Fibroblast of peridontal ligament (primary cell): Measurements from ENCODE around the gene RPS2.

ENCODE experiments used
- DNase-seq: peaks from one replicate; pipeline ENCODE4 v3.0.0-alpha.2; 2010; ENCODE audit errors: extremely low read depth

RPS2 gene

DNA sequence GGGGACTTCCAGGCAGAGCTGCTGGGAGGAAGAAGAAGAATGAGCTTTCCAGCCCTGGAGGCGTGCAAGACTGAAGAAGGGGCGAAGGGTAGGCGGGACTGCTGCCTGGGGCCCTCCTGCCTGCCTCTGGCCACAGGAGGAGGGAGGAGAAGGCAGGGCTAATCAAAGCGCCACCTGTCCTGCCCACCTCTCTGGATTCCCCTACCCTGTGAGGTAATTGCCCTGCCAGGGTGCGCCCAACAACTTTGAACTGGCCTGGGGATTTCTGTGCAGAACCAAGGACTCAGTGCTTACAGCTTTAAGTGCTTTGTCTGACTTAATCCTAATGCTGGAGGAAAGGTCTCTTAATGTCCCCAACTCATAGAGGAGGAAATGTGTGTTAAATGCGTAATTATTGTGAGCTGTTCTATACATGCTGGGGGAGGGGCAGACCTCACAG is 16.8 kb upstream of the RPS2 start, which contains the start of gene NOXO1:
Gene NOXO1 (minus strand): TSS at position 72 of the 439 bp plus-strand sequence. CDS start 290 bp downstream, outside the sequence.
- DNase-seq = no peak

DNA sequence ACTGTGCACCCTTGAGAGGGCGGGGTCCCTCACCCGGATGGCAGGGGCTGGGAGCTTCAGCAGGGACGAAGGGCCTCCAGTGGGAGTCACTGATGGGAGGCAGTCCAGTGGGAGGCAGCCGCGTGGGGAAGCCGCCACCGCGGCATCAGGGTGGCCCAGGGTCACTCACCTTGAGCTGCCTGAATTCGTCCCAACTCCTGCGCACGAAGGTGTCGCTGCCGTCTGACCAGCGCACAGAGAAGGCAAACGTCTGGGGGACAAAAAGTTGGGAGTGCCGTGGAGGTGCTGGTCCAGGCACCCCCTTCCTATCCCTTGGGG is 16.1 kb upstream of the RPS2 start:
- DNase-seq = no peak

DNA sequence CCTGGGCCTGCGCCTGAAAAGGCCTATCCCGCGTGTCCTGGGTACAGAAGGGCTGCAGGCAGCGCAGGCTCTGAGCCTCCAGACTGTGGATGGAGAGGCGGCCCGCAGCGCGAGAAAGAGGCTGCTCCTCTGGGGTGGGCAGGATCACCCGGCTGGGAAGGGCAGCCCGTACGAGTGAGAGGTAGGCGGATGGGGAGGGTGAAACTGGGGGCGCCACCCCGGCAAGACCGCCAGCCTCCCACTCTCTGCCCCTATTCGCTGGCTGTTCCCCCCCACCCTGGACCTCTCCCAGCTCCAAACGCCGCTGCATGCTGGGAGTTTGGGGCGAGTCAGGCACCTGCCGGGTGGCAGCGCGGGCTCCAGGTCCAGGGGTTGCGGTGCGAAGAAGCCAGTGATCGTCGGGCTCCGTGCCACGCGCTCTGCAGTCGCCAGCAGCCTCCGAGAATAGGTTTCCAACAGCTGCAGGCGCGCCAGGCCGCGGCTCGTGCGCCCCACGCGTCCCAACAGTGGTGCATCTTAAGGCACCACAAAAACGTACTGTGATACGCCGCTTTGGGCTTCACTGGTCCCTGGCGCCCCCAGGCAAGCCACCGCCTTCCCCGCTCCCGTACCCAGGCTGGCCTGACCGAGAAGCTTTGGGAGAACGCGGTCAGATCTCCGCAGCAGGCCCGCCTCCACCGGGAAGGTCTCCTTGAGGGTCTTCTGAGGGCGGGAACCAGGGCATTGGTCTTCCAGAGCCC is 15.6 kb upstream of the RPS2 start:
- no peak for DNase-seq

DNA sequence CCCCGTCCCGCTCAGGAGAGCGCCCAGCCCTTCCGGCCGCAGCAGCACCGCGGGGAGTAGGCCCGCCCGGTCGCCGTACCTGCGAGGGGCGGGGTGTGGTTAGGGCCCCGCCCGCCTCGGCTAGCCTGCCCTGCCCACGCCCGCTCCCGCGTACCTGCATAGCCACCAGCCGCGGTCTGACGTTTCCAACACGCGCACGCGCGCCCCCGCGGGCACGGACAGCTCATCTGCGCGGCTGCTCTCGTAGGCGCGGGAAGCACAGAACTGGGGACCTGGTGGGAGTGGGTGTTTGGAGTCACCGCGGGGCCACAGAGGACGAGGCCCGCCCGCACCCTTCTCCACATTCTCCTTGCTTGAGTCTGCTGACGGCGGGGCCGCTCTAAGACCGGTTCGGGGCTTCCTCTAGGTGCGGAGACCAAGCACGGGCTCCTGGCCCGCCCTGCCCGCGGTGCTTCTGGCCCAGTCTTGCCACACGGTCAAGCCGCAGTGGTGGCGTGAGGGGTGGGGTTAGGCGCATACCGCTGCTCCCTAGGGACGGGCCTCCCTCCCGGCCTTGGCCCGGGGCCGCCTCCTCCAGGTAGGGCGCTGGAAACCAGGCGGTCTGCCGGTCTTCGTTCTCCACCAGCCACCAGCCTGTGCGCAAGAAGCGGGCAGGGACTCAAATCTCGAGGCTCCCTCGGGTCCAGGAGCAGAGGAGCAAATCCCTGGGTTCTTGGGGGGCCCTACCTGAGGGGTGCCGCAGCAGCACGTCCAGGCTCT is 14.8 kb upstream of the RPS2 start:
- no peak for DNase-seq

DNA sequence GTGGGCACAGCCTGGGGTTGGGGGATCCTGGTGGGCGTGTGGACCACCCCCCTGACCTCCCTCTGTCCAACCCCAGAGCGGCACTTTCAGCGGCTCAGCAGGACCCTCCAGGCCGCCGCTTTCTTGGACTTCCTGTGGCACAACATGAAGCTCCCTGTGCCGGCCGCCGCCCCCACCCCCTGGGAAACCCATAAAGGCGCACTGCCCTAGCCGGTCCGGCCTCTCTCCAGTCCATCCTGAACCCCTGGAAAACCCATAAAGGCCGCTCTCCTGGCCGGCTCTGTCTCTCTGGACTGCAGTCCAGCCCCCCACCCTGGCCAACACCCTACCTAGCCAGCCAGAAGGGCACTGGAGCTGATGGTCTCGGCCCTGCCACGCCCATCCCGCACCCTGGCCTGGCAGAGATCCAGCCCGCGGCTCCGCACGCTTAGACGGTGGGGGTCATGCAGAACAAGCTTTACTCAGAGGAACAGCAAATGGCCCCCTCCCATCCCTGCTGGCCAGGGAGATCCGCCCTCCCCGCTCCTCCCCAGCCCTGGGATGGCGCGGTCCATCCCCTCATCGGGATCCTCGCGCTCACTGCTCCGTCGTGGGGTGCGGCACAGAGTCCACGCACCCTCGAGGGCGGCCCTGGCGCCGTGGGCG is 14.0 kb upstream of the RPS2 start:
- DNase-seq = no peak

DNA sequence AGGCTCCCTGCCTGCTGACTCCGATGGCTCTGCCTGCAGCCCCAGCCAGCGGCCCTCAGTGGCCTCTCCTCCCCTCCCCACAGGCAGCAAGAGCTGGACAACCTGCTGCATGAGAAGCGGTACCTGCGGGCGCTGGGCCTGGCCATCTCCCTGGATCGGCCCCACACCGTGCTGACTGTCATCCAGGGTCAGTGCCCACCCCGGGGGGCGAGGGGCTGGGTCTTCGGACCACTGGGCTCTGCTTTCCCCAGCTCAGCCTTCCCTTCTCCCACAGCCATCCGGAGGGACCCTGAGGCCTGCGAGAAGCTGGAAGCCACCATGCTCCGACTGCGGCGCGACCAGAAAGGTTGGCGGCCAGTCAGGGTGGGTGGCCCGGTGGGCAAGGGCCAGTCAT is 13.2 kb upstream of the RPS2 start:
- no peak for DNase-seq

DNA sequence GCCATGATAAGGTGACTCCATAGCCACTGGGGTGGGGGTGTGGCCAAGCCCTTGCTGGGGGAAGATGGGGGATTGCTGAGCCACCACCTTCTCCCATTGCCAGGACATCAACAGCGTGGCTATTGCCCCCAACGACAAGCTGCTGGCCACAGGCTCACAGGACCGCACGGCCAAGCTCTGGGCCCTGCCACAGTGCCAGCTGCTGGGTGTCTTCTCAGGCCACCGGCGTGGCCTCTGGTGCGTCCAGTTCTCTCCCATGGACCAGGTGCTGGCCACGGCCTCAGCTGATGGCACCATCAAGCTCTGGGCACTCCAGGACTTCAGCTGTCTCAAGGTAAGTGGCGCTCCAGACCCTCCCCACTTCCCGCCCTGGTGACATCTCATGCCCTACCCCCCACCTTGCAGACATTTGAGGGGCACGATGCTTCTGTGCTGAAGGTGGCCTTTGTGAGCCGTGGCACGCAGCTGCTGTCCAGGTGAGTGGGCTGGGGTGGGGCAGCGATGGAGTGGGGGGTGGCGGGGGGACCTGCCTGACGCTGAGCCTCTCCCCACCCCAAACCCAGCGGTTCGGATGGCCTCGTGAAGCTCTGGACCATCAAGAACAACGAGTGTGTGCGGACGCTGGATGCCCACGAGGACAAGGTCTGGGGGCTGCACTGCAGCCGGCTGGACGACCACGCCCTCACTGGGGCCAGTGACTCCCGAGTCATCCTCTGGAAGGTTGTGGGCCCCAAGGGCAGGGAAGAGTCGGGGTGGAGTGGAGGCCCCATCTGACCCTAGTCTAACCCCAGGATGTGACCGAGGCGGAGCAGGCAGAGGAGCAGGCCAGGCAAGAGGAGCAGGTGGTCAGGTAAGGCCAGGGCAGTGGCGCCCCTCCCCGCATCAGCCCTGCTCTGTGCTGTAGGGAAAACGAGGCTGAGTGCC is 12.6 kb upstream of the RPS2 start:
- DNase-seq = no peak

DNA sequence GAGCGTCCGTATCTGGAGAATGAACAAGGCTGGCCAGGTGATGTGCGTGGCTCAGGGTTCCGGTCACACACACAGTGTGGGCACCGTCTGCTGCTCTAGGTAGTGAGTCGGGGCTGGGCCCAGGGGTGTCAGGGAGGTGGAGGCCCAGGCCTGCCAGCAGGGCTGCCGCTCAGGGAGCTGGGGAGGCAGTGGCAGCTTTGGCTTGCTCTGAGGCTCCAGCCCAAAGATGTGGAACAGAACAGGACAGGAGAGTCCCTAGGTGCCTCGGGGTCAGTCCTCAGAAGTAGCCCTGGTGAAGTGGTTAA is 11.5 kb upstream of the RPS2 start:
- DNase-seq = no peak

DNA sequence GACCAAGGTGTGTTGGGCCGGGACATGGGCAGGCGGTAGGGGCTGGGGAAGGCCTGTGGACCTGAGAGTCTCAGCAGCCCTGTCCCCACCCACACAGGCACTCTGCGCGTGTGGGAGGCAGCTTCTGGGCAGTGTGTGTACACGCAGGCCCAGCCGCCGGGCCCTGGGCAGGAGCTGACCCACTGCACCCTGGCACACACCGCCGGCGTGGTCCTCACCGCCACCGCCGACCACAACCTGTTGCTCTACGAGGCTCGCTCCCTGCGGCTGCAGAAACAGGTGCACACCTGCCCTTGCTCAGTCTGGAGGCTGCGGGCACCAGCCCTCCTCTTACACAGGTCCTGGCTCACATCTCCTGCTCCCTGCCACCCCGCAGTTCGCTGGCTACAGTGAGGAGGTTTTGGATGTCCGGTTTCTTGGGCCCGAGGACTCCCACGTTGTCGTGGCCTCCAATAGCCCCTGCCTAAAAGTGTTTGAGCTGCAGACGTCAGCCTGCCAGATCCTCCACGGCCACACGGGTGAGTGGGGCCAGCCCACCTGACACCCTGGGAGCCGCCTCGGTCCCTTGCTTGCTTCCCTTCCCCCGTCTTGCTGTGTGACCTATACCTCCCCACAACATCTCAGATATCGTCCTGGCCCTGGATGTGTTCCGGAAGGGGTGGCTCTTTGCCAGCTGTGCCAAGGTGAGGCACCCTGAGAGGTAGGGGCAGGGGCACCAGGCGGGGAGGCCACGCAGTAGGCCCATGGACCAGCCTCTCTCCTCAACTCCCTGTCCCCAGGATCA is 11.0 kb upstream of the RPS2 start:
- no peak for DNase-seq

DNA sequence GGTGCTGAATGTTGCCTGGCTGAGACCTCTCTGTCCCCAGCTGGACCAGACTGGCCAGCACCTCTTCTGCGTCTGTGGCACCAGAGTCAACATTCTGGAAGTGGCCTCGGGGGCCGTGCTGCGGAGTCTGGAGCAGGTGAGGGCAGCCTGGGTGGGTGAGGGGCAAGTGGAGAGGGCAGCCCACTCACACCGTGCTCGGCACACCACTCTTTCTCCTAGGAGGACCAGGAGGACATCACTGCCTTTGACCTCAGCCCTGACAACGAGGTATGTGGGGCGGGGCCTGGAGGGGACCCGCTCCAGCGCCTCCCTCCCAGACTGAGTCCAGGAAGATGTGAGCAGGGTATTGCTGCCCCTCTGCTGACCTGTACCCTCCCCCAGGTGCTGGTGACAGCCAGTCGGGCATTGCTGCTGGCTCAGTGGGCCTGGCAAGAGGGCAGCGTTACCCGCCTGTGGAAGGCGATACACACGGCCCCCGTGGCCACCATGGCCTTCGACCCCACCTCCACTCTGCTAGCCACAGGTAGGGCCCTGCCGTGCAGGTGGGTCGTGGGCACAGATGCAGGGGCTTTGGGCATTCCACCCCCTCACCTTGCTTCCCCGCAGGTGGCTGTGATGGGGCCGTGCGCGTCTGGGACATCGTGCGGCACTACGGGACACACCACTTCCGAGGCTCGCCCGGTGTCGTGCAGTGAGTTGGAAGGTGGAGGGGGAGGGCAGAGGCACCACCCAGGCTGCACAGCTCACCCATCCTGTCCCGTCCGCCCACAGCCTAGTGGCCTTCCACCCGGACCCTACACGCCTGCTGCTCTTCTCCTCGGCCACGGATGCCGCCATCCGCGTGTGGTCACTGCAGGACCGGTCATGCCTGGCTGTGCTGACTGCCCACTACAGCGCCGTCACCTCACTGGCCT is 9.8 kb upstream of the RPS2 start:
- no peak for DNase-seq

DNA sequence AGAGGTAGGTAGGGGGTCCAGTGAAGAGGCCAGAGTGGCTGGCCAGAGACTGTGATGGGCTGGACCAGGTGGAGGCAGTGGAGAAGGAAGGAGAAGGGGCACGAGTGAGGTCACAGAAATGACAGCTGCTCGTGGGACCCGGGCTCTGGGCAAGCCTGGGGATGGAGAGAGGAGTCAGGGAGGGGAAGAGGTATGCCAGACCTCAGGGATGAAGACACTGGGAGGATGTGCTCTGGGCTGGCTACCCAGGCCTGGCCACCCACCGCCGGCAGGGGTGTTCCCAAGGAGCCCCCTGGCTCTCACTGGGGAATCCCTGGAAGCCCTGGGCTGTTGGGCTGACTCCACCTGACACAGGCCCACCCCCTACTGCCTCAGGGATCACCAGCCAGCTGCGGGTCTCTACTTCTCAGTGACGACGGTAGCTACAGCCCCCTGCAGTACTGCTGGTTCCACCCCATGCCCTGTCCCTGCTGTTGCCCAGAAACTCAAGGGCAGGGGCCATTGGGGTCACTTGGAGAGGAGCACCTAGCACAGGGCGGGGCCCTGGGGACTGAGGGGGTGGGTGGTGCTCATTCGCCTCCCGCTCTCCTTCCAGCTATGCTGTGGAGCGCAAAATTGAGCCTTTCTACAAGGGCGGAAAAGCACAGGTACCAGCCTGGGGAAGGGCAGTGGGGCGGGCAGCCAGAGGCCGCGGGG is 9.0 kb upstream of the RPS2 start:
- DNase-seq = no peak

DNA sequence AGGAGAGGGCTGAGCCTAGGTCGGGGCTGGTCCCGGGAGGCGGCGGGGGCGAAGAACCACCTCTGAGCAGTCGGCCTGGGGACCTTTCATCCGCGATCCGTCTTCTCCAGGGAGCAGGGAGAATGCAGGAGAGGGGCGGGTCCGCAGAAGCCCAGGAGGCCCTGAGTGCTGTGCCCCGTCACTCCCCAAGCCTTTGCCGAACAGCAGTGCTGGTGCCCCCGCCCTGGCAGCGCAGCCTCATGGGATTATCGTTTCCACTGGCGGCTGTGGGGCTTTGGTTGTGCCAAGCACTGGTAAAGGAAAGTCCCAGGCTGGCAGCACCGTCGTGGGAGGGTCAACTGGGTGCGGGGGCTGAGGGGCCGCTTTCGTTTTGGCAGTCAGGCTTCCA is 7.9 kb upstream of the RPS2 start:
- no peak for DNase-seq

DNA sequence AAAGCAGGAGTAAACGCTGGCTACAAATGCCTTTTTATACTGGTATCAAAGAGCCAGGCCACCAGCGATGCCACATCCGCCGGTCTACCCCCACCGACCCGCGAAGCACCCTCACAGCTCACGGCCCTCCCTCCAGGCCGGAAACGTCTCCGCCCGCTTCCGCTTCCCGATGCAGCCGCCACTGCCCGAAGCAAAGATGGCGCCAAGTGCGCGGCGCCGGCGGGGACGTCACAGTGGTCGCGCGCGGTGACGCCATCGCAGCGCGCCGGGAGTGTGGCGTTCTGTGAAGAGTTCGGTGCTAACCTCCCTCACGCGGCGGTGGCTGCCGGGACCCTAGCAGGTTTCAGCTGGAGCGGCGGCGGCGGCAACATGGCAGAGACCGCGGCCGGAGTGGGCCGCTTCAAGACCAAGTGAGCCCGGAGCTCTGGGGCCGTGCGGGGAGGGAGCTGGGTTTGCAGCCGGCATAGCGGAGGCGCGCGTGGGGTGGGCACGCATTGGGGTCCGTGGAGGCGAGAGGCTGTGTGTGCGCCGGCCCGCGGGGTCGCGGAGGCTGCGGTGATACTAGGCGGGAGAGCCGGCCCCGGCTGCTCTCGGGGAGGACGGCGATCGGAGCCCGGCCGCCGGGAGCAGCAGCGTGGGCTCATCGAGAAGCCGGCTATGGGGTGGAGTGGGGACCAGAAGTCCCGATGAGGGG is 7.3 kb upstream of the RPS2 start, which contains the start of gene TBL3:
Gene TBL3 (plus strand): TSS at position 258 of the 694 bp plus-strand sequence. CDS start 112 bp downstream, at position 370.
- DNase-seq = peak; percentile 89

DNA sequence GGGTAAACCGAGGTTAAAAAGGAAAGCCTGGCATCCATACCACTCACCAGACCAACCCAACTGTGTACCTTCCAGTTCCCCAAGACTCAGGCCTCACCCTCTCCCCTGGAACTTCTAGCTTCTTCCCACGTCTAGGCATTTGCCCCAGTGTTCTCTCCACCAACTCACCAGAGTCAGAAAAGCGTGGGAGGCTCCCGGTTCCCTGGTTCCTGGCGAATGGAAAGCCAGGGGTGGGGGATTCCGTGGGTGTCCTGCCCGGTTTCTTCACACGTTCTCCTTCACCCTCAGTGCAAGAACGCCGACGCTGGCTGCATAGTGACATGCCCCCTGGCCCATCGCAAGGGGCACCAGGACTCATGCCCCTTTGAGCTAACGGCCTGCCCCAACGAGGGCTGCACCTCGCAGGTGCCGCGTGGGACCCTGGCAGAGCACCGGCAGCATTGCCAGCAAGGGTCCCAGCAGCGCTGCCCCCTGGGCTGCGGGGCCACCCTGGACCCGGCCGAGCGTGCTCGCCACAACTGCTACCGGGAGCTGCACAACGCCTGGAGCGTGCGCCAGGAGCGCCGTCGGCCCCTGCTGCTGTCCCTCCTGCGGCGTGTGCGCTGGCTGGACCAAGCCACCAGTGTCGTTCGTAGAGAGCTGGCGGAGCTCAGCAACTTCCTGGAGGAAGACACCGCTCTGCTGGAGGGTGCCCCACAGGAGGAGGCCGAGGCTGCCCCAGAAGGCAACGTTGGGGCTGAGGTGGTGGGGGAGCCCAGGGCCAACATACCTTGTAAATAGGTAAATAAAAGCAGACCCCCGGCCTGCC is 3.7 kb upstream of the RPS2 start:
- DNase-seq = no peak

DNA sequence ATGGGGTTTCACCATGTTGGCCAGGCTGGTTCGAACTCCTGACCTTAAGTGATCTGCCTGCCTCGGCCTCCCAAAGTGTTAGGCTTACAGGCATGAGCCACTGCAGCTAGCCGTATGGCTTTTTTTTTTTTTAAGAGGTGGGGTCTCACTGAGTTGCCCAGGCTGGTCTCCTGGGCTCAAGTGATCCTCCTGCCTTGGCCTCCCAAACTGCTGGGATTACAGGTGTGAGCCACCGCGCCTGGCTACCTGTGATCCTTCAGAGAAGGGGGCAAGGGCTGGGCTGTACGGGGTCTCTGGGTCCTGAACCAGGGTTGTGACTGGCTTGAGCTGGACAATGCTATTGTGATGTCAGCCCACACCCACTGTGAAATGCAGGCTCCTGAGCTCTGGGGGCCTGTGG is 1.8 kb upstream of the RPS2 start, which contains the start of gene RNF151:
Gene RNF151 (plus strand): TSS at position 397 of the 400 bp plus-strand sequence. CDS start 26 bp downstream, outside the sequence.
- DNase-seq = no peak

DNA sequence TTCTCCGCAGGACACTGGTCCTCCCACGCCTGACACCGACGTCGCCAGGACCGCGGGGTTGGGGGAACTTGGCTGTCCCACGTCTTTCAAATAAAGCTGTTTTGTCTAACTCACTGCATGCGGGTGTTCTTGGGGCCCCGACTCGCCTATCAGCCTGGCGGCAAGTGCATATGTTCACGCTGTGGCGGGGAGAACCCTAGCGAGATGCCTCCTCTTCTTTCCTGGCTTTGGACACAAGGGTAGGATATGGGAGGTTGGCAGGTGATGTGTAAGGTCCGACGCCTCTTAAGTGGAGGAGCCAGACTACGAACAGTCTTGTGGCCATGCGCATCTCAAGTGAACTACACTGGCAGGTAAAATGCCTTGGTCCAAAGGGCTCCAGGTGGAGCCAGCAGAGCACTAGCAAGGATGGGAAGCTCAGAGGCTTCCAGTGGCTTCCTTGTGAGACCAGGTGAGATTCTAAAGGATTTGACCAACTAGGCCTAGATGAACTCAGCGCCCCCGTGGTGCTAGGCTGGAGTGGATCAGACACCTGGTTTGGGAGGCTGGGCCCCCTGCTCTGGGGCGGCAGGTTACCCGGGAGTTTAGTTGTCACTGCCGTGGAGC is 873 bp upstream of the RPS2 start:
- DNase-seq = no peak

DNA sequence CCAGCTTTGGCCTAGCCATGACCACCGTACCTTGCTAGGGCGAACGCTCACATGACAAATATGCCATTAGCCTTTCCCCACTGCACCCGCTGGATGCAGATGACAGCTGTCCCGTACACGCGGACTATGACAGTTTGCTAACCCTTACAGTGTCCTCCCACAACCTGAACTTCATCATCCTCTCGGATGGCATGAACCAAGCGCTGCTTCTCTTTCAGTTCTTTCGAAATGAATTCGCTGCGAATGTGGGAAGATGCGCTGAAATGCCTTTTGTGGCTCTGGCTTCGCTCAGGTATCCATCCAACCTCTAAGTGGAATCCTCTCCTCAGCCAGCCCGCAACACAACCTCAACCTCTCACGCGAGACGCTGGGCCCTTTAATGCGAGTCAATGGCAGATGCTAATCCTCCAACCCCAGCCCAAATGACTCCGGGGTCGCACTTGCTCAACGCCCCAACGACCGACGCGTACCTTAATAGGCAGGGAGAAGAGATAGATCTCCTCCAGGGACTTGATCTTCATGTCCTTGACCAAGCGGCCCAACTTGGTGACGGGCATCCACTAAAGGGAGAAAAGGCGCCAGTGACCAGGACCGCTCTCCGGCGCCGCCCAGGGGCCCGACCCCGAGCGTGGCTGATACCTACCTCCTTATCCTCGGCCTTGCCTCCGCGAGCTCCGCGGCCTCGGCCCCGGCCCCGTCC is 670 bp downstream of the RPS2 start:
- DNase-seq = peak; percentile 34
